HG02943 (cell line): ENCODE data around the gene LTBP4.
"Not testable (repeated sequence)": the region's sequence is repeated elsewhere in the genome, so short reads cannot be mapped to it uniquely, and the experiment has no call there.

Experiments used
- ATAC-seq: cut with Tn5 transposase; IDR thresholded peaks from one replicate; pipeline ENCODE4 v1.9.1; 2021; ENCODE audit warnings: mild to moderate bottlenecking, low read depth, moderate library complexity; ENCODE audit not compliant: unreplicated experiment

The LTBP4 gene

DNA sequence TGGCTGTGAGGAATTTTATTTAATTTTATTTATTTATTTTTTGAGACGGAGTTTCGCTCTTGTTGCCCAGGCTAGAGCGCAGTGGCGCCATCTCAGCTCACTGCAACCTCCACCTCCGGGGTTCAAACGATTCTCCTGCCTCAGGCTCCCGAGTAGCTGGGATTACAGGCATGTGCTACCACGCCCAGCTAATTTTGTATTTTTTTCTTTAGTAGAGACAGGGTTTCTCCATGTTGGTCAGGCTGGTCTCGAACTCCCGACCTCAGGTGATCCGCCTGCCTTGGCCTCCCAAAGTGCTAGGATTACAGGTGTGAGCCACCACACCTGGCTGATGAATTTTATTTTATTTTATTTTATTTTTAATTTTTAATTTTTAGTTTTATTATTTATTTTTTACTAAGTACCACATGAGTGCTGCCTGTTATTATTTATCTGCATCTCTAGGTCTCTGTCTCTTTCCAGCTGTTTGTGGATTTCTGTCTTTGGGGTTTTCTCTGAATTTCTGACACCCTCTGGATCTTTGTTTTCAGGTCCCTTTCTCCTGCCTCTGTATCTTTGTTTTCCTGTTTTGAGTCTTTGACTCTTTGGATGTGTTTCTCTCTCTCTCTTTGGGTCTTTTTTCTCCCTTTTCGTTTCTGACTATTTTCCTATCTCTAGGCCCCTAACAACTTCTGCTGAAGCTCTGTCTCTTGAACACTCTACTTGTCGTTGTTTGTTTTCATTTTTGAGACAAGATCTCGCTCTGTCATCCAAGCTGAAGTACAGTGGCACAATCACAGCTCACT, 23.4 kb downstream of the LTBP4 start:
- not testable (repeated sequence) for ATAC-seq

DNA sequence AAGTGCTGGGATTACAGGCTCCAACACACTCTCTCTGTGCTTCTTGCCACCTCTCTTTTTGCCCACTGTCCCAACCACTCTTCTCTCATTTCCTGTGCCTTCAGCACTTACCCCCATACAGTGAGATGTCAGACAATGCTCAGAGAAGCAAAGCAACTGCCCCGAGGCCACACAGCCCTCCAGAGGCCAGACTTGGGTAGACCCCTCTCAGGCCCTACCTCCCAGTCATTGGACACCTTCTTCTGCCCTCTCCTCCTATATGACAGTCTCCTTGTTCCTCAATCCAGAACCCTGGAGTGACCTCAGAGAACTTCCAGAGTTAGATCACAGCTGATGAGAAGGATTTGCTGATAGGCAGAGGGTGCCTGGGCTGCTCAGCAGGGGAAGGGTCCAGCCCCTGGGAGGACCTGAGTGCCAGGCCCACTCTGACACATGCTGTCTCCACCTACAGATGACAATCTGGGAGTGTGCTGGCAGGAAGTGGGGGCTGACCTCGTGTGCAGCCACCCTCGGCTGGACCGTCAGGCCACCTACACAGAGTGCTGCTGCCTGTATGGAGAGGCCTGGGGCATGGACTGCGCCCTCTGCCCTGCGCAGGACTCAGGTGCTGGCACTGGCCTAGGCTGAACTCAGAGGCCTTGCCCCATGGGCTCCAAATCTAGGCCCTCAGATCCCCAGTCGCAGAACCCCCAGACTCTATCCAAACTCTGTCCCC, 24.4 kb downstream of the LTBP4 start:
- ATAC-seq = no peak

DNA sequence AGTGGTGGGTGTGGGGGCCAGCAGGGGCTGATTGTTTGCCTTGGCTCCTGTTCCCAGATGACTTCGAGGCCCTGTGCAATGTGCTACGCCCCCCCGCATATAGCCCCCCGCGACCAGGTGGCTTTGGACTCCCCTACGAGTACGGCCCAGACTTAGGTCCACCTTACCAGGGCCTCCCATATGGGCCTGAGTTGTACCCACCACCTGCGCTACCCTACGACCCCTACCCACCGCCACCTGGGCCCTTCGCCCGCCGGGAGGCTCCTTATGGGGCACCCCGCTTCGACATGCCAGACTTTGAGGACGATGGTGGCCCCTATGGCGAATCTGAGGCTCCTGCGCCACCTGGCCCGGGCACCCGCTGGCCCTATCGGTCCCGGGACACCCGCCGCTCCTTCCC, 25.7 kb downstream of the LTBP4 start:
- no peak for ATAC-seq

DNA sequence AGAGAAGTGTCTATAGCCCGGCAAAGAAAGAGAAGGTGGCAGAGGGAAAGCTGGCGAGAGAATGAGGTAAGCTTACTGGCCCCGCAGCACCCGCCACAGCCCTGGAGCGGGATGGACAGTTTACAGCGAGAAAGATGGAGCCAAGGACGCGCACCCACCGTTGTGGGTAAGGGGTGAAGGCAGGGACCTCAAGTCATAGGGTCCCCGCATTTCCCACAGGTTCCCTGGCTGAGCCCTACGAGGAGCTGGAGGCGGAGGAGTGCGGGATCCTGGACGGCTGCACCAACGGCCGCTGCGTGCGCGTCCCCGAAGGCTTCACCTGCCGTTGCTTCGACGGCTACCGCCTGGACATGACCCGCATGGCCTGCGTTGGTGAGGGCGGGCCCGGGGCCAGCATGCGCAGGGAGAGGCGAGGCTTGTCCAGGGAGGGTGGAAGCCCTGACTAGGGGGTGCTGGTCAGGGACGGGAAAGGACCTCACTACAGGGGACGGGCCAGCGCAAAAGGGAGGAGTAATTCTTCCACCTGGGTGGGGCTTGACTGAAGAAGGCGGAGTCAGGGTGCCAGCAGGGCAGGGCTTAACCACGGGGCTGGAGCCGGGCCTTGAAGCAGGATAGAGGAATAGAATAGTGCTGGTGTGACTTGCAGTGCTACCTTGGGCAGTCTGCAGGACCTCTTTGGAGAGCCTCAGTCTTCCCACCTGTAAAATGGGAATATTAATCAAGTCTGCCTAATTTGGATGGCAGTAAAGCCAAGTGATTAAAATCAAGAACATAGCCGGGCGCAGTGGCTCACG, 26.5 kb downstream of the LTBP4 start:
- ATAC-seq = no peak

DNA sequence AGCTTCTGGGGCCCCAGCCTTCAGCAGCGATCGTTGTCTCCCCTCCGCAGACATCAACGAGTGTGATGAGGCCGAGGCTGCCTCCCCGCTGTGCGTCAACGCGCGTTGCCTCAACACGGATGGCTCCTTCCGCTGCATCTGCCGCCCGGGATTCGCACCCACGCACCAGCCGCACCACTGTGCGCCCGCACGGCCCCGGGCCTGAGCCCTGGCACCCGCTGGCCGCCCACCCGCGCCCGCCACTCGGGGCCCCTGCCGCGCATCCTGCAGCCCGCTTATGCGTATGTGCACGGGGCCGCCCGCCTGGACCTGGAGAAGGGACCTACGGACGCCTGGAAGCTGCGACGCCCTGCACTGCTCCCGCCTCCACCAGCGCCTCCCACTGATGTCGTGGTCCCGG, 28.2 kb downstream of the LTBP4 start:
- ATAC-seq = no peak

DNA sequence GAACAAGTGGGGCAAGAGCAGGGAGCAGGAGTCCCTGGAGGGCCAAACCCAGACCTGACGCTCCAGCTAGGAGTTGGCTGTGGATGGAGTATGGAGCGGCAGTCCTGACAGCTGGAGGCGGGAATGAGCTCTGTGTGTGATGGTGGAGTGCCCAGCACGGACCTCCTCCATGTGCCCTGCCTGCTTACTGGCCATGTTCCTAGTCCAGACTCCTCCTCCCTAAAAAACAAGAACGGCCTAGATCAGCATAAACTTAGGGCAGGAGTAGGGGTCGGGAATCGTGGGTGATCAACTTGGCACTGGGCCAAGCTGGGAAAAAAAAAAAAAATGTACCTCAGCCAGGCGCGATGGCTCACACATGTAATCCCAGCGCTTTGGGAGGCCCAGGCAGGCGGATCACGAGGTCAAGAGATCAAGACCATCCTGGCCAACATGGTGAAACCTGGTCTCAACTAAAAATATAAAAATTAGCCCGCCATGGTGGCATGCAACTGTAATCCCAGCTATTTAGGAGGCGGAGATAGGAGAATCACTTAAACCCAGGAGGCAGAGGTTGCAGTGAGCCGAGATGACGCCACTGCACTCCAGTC, 29.5 kb downstream of the LTBP4 start:
- ATAC-seq = no peak

DNA sequence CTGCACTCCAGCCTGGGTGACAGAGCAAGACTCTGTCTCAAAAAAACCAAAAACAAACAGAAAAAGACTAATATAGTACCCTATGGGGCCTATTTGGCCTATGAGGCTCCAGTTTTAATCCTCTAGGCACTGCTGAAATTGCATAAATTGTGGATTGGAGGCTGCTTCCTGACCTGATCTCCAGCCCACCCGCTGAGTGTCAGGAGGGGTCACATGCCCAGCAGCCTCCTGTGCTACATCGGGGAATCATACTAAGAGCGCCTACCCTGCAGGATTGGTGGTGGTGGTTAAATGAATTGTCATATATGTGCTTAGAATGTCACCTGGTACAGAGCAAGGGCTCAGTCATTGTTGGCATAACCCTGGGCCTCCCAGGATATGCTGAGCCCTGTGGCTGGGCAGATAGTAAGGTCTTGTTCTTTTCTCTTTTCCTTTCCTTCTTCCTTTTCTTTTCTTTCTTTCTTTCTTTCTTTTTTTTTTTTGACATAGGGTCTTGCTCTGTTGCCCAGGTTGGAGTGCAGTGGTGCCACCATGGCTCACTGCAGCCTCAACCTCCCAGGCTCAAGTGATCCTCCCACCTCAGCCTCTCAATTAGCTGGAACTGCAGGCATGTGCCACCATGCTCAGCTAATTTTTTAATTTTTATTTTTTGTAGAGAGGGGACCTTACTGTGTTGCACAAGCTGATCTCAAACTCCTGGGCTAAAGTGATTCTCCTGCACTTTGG, 31.3 kb downstream of the LTBP4 start:
- no peak for ATAC-seq

DNA sequence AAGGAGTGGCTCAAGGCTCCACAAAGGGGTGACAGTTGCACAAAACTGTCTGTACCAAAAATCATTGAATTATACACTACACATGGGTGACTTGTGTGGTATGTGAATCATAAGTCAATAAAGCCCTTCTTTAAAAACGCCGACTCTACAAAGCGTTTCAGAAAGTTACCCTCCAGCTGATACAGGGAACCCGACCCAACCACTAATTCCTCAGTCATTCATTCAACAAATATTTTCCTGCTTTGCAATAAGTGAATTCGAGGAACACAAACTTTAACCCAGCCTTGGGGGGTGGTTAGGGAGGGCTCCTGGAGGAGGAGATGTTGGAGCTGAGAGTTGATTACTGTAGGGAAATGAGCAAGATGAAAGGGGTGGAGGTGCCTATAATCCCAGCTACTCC, 32.0 kb downstream of the LTBP4 start:
- no peak for ATAC-seq

DNA sequence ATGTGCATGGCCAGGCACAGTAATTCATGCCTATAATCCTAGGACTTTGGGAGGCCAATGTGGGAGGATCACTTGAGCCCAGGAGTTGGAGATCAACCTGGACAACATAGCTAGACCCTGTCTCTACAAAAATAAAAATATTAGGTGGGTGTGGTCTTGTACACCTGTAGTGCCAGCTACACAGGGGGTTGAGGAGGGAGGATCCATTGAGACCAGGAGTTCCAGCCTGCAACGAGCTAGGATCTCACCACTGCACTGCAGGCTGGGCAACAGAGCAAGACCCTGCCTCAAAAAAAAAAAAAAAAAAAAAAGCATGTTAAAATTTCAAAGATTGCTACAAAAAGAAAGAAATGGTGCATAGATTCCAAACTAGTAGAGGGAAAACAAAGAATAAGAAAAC, 37.2 kb downstream of the LTBP4 start:
- ATAC-seq = no peak

DNA sequence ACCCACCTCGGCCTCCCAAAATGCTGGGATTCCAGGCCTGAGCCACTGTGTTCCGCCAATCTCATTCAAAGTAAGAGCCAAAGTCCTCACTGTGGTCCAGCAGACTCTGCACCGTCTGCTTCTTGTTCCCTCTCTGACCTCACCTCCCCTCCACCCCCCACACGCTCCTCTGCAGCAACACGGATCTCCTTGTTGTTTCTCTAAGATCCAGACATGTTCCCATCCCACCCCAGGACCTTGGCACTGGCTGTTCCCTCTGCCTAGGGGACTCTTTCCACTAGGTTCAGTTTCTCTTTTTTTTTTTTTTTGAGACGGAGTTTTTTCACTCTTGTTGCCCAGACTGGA, 38.4 kb downstream of the LTBP4 start:
- no peak for ATAC-seq

DNA sequence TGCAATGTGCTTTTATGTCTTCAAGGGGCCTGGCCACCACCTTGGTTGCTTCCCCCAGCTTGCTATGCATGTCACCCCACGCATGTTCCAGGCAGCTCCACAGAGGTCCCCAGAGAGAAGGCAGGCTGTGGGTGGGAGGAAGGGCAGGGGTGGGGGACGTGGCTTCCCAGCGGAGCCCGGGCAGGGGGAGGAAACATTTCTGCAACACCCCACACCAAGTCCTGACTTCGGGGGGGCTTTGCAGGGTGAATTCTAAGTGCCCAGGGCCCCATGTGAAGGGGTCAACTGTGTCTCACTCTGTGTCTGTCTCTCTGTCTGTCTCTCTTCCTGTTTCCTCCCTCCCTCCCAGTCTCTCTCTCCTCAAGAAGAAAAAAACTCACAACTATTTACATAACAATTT, 39.6 kb downstream of the LTBP4 start:
- ATAC-seq = no peak

DNA sequence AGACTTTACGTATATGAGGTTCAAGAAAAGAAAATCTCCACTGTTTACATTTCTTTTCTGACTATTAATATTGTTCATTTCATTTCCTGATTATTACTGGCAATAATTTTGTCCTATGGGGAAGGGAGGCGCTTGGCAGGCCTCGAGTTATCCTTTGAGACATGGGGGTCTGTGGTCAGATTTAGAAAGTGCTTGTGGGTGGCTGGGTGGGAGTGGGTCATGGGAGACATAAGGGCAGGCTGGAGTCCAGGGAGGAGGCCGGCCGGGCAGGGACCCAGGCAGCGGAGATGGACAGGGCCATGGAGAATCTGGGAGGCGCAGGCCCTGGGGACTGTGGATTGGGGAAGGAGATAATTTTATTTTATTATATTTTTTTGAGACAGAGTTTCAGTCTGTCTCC, 40.1 kb downstream of the LTBP4 start:
- no peak for ATAC-seq

DNA sequence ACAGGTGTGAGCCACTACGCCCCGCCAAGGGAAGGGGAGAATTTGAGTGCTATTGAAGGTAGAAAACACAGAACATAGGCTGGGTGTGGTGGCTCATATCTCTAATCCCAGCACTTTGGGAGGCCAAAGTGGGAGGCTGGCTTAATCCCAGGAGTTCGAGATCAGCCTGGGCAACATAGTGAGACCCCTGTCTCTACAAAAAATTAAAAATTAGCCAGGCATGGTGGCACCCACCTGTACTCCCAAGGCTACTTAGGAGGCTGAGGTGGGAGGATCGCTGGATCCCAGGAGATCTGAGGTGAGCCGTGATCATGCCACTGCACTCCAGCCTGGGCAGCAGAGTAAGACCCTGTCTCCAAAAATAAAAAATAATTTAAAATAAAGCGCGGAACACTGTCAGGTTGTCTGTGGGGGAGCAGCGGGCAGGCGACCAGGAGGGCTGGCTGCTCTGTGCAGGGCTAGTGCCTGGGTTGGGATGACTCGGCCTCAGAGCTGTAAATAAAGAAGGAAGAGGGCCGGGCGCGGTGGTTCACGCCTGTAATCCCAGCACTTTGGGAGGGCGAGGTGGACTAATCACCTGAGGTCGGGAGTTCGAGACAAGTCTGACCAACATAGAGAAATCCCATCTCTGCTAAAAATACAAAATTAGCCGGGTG, 41.0 kb downstream of the LTBP4 start:
- ATAC-seq = no peak

DNA sequence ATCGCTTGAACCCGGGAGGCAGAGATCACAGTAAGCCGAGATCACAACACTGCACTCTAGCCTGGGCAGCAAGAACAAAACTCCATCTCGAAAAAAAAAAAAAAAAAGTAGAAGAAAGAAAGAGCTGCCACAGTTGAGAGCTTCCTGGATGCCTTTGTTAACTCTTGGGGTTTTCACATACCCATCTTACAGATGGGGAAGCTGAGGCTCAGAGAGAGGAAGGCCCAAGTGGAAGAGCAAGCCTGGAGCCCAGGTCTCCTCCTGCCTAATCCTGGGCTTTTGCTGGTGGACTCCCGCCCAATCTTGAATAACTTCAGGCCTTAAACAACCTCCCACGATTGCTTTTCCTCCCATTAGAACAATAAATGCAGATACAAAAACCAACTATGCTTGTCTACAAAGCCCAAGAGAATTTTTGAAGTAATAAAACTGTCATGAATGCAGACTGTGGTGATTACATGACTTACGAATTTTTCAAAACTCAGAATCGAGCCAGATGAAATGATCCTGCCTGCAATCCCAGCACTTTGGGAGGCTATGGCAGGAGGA, 41.7 kb downstream of the LTBP4 start:
- no peak for ATAC-seq

DNA sequence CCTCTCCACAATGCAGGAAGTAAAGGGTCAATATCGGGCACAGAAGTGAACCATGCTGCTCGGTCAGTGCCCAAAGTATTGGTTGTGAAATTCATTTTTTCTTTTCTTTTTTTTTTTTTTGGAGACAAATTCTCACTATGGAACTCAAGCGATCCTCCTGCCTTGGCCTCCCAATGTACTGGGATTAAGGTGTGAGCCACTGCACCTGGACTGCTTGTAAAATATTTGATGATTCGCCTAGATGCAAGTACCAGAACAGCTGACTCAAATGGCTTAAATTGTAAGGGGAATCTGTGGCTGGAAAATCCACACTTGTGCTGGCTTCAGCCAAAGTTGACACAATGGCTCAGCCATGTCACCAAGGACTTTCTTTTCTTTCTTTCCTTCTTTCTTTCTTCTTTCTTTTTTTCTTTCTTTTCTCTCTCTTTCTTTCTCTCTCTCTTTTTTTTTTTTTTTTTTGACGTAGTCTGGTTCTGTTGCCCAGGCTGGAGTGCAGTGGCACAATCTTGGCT, 45.6 kb downstream of the LTBP4 start:
- no peak for ATAC-seq

DNA sequence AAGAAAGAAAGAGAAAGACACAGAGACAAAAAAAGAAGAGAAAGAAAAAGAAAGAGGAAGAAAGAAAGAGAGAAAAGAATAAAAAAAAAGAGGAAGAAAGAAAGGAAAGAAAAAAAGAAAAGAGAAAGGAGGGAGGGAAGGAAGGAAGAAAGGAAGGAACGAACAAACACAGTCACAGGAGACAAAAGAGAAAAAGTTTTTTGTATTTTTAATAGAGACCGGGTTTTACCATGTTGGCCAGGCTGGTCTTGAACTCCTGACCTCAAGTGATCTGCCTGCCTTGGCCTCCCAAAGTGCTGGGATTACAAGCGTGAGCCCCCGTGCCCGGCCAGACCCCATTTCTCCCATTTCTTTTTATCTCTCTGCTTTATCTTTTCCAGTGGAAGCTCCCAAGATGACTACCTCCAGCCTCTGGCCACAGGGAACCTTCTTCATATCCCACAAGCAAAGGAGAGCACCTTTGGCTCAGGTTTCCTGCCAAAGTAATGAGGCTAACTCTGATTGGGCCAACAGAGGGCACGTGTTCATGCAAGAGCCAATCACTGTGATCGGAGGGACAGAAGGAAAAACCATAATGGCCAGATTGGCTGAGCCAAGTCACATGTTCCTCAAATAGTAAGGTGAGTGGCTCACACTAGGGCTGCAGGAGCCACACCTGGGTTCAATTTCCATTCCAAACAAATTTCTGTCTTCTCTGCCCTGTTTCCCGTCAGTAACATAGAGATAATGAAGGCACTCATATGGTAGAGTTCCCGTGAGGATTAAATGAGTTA, 48.9 kb downstream of the LTBP4 start:
- not testable (repeated sequence) for ATAC-seq

DNA sequence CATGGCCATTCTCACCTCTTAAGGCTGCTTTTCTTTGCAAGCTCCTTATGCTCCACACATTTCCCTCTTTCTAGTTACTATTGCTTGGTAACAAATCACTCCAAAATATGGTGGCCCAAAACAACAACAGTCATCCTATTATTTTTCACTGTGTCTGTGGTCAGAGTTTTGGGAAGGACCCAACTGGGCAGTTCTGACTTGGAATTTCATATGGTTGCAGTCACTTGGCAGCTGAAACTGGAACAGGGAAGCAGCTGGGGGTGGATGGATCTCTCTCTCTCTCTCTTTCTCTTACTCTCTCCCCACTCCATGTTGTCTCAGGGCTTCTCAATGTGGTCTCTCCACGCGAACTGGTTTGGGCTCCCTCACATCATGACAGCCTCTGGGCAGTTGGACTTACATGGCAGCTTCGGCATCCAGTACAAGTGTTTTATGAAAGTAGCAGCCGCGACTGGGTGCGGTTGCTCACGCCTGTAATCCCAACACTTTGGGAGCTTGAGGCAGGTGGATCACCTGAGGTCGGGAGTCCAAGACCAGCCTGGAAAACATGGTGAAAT, 49.7 kb downstream of the LTBP4 start:
- ATAC-seq = no peak

DNA sequence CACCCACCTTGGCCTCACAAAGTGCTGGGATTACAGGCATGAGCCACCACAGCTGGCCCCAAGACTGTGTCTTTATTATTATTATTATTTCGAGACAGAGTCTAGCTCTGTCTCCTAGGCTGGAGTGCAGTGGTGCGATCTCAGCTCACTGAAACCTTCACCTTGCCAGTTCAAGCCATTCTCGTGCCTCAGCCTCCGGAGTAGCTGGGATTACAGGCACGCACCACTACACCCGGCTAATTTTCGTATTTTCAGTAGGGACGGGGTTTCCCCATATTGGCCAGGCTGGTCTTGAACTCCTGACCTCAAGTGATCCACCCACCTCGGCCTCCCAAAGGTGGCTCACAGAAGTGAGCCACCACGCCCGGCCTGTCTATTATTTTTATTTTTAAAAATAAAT, 51.1 kb downstream of the LTBP4 start:
- not testable (repeated sequence) for ATAC-seq
